ENCODE data around the gene AP3S2. TPM values are rescaled to one million over a fixed set of nuclear protein-coding genes. Genes with fewer than 3 reads are reported as not detected.

Gene AP3S2
- total RNA-seq, 4 donors from 2014 or later = 18.2 to 49.0 (median 30.3) TPM

DNA sequence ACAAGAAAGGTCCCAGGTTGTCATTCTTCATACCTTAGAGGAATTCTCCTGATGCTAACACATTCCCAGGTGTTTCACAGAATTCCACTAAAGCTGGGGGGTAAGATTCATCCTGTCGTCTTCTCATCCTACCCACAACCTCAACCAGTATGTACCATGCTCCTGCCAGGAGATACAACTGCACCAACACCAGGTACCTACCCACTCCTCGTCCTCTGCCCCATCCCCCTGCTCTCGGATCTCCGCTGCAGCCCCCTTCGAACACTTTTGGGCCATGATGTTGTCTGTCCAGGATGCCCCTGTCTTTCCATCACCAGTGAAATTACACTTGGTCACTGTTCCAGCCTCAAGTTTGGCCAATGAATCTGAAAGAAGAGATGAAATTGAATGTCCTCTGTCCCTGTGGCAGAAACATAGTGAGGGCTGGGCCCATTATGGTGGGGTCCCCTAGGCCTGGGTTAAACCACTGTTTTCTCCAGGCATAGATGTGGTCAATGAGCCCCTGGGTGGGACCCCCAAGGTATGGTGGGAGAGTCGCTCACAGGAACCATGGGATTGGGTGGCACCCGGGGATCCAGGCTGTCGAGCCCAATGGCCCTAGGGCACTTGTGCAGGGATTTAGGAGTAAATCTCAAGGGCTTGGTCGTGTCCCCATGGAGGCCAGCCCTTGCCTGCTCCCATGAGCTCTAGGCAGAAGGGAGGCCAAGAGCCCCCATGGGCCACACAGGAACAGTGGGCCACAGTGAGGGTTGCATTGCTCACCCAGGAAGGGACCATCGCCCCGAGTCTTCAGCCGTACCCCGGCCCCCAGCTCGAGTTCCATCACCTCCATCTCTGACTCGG lies 9.4 kb upstream of the AP3S2 start:
- intact Hi-C loops (cut with DNase I) = no loop called here
- TF ChIP-seq POLR2A (IDR thresholded peaks at IDR 0.05) = no peak
- TF ChIP-seq CTCF (IDR thresholded peaks at IDR 0.05) = no peak
- H3K36me3 ChIP-seq = peaks cover 0 to 83% (median 16%) of the 10 kb centered on the region in 3 donors
- H3K9me3 ChIP-seq = no peaks in the 10 kb centered on the region
- no peak overlapping the region for H3K27ac ChIP-seq
- no peak for DNase-seq
- H3K27me3 ChIP-seq = no peaks in the 10 kb centered on the region
- peaks cover 0 to 6% (median 0%) of the 10 kb centered on the region in 3 donors for H3K4me1 ChIP-seq
- 94 to 97% methylated on average over 5 to 10 of the region's 15 CpGs for WGBS, 2 donors
- no peak overlapping the region for H3K4me3 ChIP-seq

GRCh38 chr15:89900849-89901248 lies 7.1 kb upstream of the AP3S2 start:
- DNase-seq = no peak
- TF ChIP-seq POLR2A (IDR thresholded peaks at IDR 0.05) (no peak), CTCF (IDR thresholded peaks at IDR 0.05) (no peak)
- WGBS, 2 donors = 75 to 81% methylated on average over 6 of the region's 6 CpGs
- H3K36me3 ChIP-seq = peaks cover 0 to 60% (median 16%) of the 10 kb centered on the region in 3 donors
- H3K4me1 ChIP-seq = peaks cover 0 to 8% (median 0%) of the 10 kb centered on the region in 3 donors
- H3K9me3 ChIP-seq = no peaks in the 10 kb centered on the region
- intact Hi-C loops (cut with DNase I) = no loop called here
- no peak overlapping the region for H3K27ac ChIP-seq
- H3K27me3 ChIP-seq = no peaks in the 10 kb centered on the region
- H3K4me3 ChIP-seq = no peak overlapping the region

DNA sequence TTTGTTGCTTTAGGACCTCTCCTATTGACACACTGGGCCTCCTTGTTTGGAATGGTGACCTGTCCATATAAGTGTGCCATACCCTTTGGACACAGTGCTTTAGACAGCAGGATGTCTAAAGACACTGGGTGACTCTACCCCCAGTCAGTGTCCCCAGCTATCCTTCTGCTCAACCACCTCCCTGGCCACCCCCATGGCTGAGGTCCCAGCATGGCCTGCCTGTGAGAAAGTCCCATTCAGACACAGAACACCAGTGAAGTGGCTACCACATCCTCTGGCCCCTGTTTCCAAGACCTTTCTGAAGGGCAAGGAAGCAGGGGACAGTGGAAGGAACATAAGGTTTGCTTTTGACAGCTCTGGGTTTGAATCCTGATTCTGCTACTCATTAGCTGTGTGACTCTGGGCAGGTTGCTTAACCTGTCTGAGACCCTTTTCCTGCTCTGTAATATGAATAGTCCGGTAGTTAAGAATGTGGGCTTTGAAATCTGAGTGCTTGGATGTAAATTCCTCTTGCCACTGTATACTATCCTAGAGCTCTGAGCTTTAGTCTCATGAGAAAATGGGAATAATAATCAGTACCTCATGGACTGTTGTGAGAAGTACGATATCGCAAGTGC lies 6.3 kb upstream of the AP3S2 start:
- TF ChIP-seq CTCF (IDR thresholded peaks at IDR 0.05) = no peak
- TF ChIP-seq POLR2A (IDR thresholded peaks at IDR 0.05) = no peak
- Histone ChIP-seq H3K4me3 (no peak overlapping the region), H3K36me3 (peaks cover 0 to 52% (median 16%) of the 10 kb centered on the region in 3 donors), H3K27me3 (no peaks in the 10 kb centered on the region), H3K9me3 (no peaks in the 10 kb centered on the region), H3K27ac (no peak overlapping the region), H3K4me1 (peaks cover 0 to 8% (median 0%) of the 10 kb centered on the region in 3 donors)
- no peak for DNase-seq
- 88 to 97% methylated on average over 3 of the region's 3 CpGs for WGBS, 2 donors
- intact Hi-C loops (cut with DNase I) = loop anchor here (5.0 kb wide), 1 partner anchor 172 kb away; no protein-coding TSS in a partner anchor

GRCh38 chr15:89899295-89899945 lies 5.6 kb upstream of the AP3S2 start:
- Histone ChIP-seq H3K36me3 (peaks cover 0 to 45% (median 16%) of the 10 kb centered on the region in 3 donors), H3K4me1 (peaks cover 0 to 15% (median 5%) of the 10 kb centered on the region in 3 donors), H3K27ac (no peak overlapping the region), H3K4me3 (no peak overlapping the region), H3K9me3 (no peaks in the 10 kb centered on the region), H3K27me3 (no peaks in the 10 kb centered on the region)
- intact Hi-C loops (cut with DNase I) = loop anchor here (5.0 kb wide), 1 partner anchor 173 kb away; no protein-coding TSS in a partner anchor
- DNase-seq = no peak
- WGBS, 2 donors = 56 to 73% methylated on average over 12 of the region's 12 CpGs
- no peak for TF ChIP-seq POLR2A (IDR thresholded peaks at IDR 0.05)
- no peak for TF ChIP-seq CTCF (IDR thresholded peaks at IDR 0.05)

Data from esophagus squamous epithelium (tissue), 5 donors.